Esophagus squamous epithelium (tissue), 5 donors: Measurements from ENCODE around the gene CENPC. TPM values are rescaled to one million over a fixed set of nuclear protein-coding genes. Genes with fewer than 3 reads are reported as not detected.

Source experiments
- DNase-seq: peaks from one replicate; lab custom pipeline; 2025; lab: John Stamatoyannopoulos, UW
- H3K27ac ChIP-seq, 4 donors: fragments of 200-600 bp; sonication (generic); one replicate each; pipeline ENCODE4 v1.5.1; 2016 to 2019; ENCODE audit warnings: mild to moderate bottlenecking in 1 of 4
- H3K27me3 ChIP-seq, 4 donors: fragments of 200-600 bp; sonication (generic); 1 replicate in 3 of 4; 2 replicates in 1 of 4; pipeline versions ENCODE4 v1.5.1 to v1.6.0; 2017 to 2021; ENCODE audit warnings: antibody characterized with exemption in 1 of 4
- H3K36me3 ChIP-seq, 3 donors: fragments of 200-600 bp; sonication (generic); one replicate each; pipeline ENCODE4 v1.5.1; 2016 to 2019
- H3K4me1 ChIP-seq, 3 donors: fragments of 200-600 bp; sonication (generic); one replicate each; pipeline ENCODE4 v1.5.1; 2017 to 2019
- H3K4me3 ChIP-seq, 4 donors: fragments of 200-600 bp; sonication (generic); 1 replicate in 3 of 4; 2 replicates in 1 of 4; pipeline ENCODE4 v1.5.1; 2016 to 2019; ENCODE audit warnings: mild to moderate bottlenecking in 2 of 4, moderate library complexity in 1 of 4
- H3K9me3 ChIP-seq, 3 donors: fragments of 200-600 bp; sonication (generic); one replicate each; pipeline ENCODE4 v1.5.1; 2016 to 2019
- POLR2A ChIP-seq, 4 donors: fragments of 450-650 bp; IDR thresholded peaks; one replicate each; pipeline ENCODE4 v1.6.1; 2017; ENCODE audit warnings: antibody characterized with exemption in 4 of 4, mild to moderate bottlenecking in 4 of 4, moderate library complexity in 3 of 4
- WGBS, 2 donors: methylation state at CpG; one replicate each; pipeline ENCODE4 v1.1.5; 2018; 5-methylcytosine and 5-hydroxymethylcytosine counted together
- intact Hi-C: fragments of 100-400 bp; cut with DNase I; formaldehyde crosslinking; loops from one replicate; pipeline ENCODE4 v1.15.0; 2022
- total RNA-seq, 4 donors: library from RNA; depleted of rRNA; stranded (reverse); fragments of >200 nt; gene quantifications; one replicate each; pipeline ENCODE4 v1.1.0, GENCODE V29; 2016
- TF ChIP-seq, protein P1 (sequence below), 6 experiments: fragments of 450-650 bp in 4 of 6; fragments of 200-600 bp in 2 of 6; sonication (generic) in 2 of 6; IDR thresholded peaks; one replicate each; pipeline ENCODE4 v1.5.1; 2016 to 2019; ENCODE audit warnings: antibody characterized with exemption in 6 of 6, mild to moderate bottlenecking in 4 of 6, moderate library complexity in 4 of 6
- donor health status: DM: yes; HTN: yes; CAD: no.

The CENPC gene
- total RNA-seq, 4 donors from 2014 or later: 11.8 to 30.1 (median 16.5) TPM

DNA sequence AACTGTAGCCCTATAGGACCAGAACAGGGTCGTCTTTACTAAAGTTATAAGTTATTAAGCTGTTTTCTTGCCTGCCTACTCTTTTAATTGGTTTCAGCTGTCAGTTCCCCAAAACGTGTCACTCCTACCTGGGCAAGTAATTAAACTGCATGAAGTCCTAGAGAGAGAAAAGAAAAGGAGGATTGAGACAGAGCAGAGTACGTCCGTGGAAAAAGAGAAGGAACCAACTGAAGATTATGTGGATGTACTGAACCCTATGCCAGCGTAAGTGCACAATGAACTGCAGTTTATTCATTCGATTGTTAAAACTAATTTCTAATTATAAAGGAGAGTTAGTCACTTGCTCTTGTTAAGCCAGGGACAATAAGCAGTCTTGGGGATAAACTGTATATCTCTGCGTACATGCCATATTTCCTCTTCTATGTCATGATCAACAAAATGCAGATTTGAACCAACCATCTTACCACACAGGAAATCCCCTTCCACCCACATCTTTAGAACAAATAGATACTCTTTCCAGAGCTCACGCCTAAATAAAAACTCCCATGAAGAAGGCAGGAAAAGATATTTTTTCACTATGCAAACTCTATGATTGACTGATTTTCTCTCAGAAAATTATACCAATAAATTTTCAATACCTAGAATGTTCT is 36.0 kb upstream of the CENPC start:
- WGBS, 2 donors: 31 to 46% methylated on average over 8 of the region's 8 CpGs
- no peak for DNase-seq

GRCh38 chr4:67580577-67580976 is 35.3 kb upstream of the CENPC start:
- H3K9me3 ChIP-seq: no peaks in the 10 kb centered on the region
- peak overlapping the region in 2 of 4 donors; percentile 11 to 38 for H3K27ac ChIP-seq
- no peak for TF ChIP-seq POLR2A (IDR thresholded peaks at IDR 0.05)
- TF ChIP-seq, protein P1, sequence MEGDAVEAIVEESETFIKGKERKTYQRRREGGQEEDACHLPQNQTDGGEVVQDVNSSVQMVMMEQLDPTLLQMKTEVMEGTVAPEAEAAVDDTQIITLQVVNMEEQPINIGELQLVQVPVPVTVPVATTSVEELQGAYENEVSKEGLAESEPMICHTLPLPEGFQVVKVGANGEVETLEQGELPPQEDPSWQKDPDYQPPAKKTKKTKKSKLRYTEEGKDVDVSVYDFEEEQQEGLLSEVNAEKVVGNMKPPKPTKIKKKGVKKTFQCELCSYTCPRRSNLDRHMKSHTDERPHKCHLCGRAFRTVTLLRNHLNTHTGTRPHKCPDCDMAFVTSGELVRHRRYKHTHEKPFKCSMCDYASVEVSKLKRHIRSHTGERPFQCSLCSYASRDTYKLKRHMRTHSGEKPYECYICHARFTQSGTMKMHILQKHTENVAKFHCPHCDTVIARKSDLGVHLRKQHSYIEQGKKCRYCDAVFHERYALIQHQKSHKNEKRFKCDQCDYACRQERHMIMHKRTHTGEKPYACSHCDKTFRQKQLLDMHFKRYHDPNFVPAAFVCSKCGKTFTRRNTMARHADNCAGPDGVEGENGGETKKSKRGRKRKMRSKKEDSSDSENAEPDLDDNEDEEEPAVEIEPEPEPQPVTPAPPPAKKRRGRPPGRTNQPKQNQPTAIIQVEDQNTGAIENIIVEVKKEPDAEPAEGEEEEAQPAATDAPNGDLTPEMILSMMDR (IDR thresholded peaks at IDR 0.05): no peak
- H3K4me3 ChIP-seq: no peak overlapping the region
- H3K36me3 ChIP-seq: no peaks in the 10 kb centered on the region
- intact Hi-C loops: no loop called here
- 42 to 51% methylated on average over 3 of the region's 3 CpGs for WGBS, 2 donors
- H3K27me3 ChIP-seq: no peaks in the 10 kb centered on the region
- DNase-seq: no peak
- peaks cover 0 to 12% (median 0%) of the 10 kb centered on the region in 3 donors for H3K4me1 ChIP-seq

More for the DNA sequence above, 36.0 kb upstream of the CENPC start:
- H3K4me3 ChIP-seq: no peak overlapping the region
- peak overlapping the region in 2 of 4 donors; percentile 11 to 38 for H3K27ac ChIP-seq
- H3K4me1 ChIP-seq: peaks cover 0 to 12% (median 0%) of the 10 kb centered on the region in 3 donors
- H3K9me3 ChIP-seq: no peaks in the 10 kb centered on the region
- intact Hi-C loops: no loop called here
- H3K27me3 ChIP-seq: no peaks in the 10 kb centered on the region
- H3K36me3 ChIP-seq: no peaks in the 10 kb centered on the region
- TF ChIP-seq, protein P1 (IDR thresholded peaks at IDR 0.05): no peak
- no peak for TF ChIP-seq POLR2A (IDR thresholded peaks at IDR 0.05)

DNA sequence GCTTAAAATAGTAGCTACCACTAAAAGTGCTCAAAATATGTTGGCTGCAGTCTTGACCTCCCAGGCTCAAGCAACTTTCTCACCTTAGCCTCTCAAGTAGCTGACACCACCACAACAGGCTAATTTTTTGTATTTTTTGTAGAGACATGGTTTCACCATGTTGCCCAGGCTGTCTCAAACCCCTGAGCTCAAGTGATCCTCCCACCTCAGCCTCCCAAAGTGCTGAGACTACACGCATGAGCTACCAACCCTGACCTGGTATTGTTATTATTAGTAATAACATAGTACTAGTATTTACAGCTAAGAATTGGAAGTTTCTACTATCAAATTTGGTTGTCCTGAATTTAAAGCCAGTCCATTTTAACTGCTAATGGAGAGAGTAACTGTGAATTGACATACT is 31.2 kb upstream of the CENPC start:
- intact Hi-C loops: no loop called here
- TF ChIP-seq POLR2A (IDR thresholded peaks at IDR 0.05): no peak
- TF ChIP-seq, protein P1 (IDR thresholded peaks at IDR 0.05): no peak
- Histone ChIP-seq H3K27me3 (no peaks in the 10 kb centered on the region), H3K4me1 (peaks cover 0 to 12% (median 0%) of the 10 kb centered on the region in 3 donors), H3K9me3 (no peaks in the 10 kb centered on the region), H3K36me3 (no peaks in the 10 kb centered on the region), H3K27ac (no peak overlapping the region), H3K4me3 (no peak overlapping the region)
- WGBS, 2 donors: 71 to 100% methylated on average over 1 of the region's 1 CpG
- no peak for DNase-seq

- TF ChIP-seq POLR2A (IDR thresholded peaks at IDR 0.05): no peak
- TF ChIP-seq, protein P1 (IDR thresholded peaks at IDR 0.05): no peak
- no peak for DNase-seq
- Histone ChIP-seq H3K36me3 (no peaks in the 10 kb centered on the region), H3K4me3 (no peak overlapping the region), H3K27ac (no peak overlapping the region), H3K4me1 (peaks cover 0 to 9% (median 0%) of the 10 kb centered on the region in 3 donors), H3K27me3 (no peaks in the 10 kb centered on the region), H3K9me3 (no peaks in the 10 kb centered on the region)
- 69 to 83% methylated on average over 4 of the region's 4 CpGs for WGBS, 2 donors
- intact Hi-C loops: no loop called here
Observed at GRCh38 chr4:67576059-67576466, 30.8 kb upstream of the CENPC start.

GRCh38 chr4:67575232-67576058 is 30.1 kb upstream of the CENPC start:
- DNase-seq: no peak
- Histone ChIP-seq H3K27me3 (no peaks in the 10 kb centered on the region), H3K4me1 (peaks cover 0 to 3% (median 0%) of the 10 kb centered on the region in 3 donors), H3K36me3 (no peaks in the 10 kb centered on the region), H3K27ac (no peak overlapping the region), H3K4me3 (no peak overlapping the region), H3K9me3 (no peaks in the 10 kb centered on the region)
- intact Hi-C loops: no loop called here
- 68 to 72% methylated on average over 13 of the region's 13 CpGs for WGBS, 2 donors
- no peak for TF ChIP-seq POLR2A (IDR thresholded peaks at IDR 0.05)
